GM15510 (cell line): ENCODE measurements around the gene GCLM.
A peak's percentile ranks its signal among the peaks of the same experiment; 100 is the strongest.

ENCODE experiments used
- POLR2A ChIP-seq: IDR thresholded peaks from 3 replicates; pipeline ENCODE4 v1.6.1; 2011; ENCODE audit warnings: borderline replicate concordance; ENCODE audit not compliant: insufficient read length; ENCODE audit errors: extremely low read depth

Gene GCLM

GRCh38 chr1:93851878-93852277 is 57.4 kb downstream of the GCLM start:
- TF ChIP-seq POLR2A: no peak

GRCh38 chr1:93851327-93851712 is 57.9 kb downstream of the GCLM start:
- TF ChIP-seq POLR2A: no peak

DNA sequence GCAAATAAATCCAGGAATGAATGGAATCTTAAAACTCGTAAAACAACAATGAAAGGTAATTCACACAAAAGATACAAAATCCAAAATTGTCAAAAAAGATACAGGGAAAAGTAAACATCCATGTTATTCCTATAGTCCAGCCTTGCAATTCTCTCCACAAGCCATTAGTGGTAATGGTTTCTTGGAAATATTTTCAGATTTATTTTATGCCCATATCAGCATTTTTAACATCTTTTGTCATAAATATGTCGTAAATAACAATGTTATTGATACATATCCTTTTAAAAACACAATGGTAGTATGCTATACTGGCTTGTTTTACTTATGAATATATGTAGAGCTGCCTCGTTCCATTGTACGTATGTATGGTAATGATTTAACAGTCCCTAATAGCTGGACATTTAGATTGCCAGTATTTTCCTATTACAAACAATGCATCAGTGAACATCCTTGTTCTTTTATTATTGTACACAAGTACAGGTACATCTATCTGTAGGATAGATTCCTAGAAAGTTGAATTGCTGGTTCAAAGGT is 60.8 kb downstream of the GCLM start:
- no peak for TF ChIP-seq POLR2A

DNA sequence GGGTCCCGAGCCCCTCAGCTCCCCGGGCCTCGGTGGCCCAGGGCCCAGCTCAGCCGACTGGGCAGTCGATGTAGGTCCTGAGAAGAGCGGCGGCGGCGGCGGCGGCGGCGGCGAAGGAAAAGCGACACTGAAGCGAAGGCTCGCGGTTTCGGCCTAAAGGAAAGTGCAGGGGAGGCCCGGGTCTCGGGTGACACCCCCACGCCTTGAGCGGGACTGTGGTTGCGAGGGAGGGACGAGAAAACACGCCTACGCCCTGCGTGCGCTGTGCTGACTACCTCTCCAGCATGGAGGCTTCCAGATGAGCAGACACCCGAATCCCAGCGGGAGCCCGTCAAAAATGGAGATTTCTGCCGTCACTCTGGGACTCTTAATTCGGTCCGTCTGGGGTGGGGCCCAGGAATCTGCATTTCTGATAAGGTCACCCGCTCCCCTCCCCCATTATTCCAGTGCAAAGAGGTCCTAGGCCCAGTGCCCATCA is 61.4 kb downstream of the GCLM start:
- TF ChIP-seq POLR2A: peak; percentile 7

GRCh38 chr1:93846992-93847810 is 62.0 kb downstream of the GCLM start:
- peak; percentile 29 for TF ChIP-seq POLR2A

DNA sequence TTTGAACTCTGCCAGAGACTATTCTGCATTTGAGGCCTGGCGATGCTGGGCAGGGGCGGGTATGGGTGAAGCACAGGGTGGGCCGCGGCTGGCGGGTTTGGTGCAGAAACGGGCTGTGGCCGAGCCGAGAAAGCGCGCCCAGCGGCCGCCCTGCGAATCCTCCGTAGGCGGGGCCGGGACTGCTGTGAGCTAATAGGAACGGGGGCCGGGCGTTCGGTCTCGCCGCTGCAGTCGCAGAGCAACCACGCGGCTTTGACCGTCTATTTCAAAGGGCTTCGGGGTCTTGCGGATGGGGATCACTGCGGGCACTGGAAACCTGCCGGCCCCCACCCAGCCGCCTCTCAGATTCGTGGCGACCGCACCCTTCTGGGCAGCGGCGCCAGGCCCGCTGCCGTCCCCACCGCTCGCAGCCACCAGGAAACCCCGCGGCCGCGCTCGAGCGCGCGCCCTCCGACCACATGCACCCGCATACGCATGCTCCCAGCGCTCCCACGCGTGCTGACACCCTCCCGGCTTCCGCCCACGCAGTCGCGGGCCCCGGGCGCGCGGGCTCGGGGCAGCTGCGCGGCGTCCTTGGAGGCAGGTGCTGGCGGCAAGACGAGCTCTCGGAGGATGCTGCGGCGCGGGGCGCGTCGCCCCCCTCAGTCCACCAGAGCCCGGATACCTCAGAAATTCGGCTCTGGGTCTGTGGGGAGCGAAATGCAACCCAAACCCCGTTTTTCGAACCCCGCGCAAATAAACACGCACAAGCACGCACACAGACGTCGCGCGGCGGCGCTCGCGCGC is 62.8 kb downstream of the GCLM start:
- TF ChIP-seq POLR2A: peak; percentile 55

- TF ChIP-seq POLR2A: no peak
Measured at GRCh38 chr1:93845538-93846205, 63.6 kb downstream of the GCLM start.

- no peak for TF ChIP-seq POLR2A
Measured at GRCh38 chr1:93844262-93845045, 64.8 kb downstream of the GCLM start.

GRCh38 chr1:93842750-93843500 is 66.3 kb downstream of the GCLM start:
- no peak for TF ChIP-seq POLR2A

DNA sequence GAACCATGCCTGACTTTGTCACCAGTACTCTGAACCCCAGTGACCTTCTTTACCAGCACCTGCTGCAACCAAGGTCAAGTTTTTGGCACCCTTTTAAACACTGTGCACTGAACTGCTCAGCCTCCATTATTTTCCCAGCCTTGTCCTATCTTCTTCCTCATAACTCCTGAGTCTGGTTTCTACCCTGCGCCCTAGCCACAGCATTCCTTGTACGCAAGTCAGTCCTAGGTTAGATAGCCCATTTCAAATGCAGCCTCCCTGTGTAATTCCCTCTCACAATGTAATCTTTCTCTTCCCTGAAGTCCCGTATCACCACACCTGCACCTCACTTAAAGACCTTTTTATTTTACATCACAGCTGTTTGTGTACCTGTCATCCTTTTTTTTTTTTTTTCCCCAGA is 67.5 kb downstream of the GCLM start:
- no peak for TF ChIP-seq POLR2A

GRCh38 chr1:93840956-93841482 is 68.2 kb downstream of the GCLM start:
- TF ChIP-seq POLR2A: no peak

DNA sequence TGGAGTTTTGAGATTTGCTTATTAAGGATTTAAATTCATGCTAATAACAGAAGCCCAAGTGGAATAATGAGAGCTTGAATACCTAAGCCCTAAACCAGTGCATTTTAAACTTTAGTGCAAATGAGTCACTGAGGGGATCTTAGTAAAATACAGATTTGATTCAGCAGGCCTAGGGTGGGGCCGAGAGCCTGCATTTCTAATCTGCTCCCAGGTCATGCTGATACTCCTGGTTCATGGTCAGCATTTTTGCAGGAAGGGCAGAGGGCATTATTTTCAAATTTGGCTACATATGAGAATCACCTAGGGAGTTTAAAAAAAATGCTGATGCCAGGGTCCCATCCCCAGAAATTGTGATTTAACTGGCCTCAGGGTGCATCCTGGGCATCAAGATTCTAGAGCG is 69.5 kb downstream of the GCLM start:
- no peak for TF ChIP-seq POLR2A

GRCh38 chr1:93839307-93839706 is 69.9 kb downstream of the GCLM start:
- TF ChIP-seq POLR2A: no peak
